Measurements from ENCODE around the gene TLE1.

GRCh38 chr9:81633952-81634854, 55.1 kb downstream of the TLE1 start:
- TF ChIP-seq CTCF (IDR thresholded peaks at IDR 0.05 in 2 of 3, conservative IDR thresholded peaks at IDR 0.05 in 1 of 3; ENCODE audit: borderline replicate concordance in 1 of 3, insufficient read depth in 1 of 3, low read depth in 2 of 3, low read length in 2 of 3) (no peak), RAD21 (IDR thresholded peaks at IDR 0.05; ENCODE audit: low read depth) (no peak), SP1 (IDR thresholded peaks at IDR 0.05; ENCODE audit: low read depth) (no peak), POLR2A (IDR thresholded peaks at IDR 0.05; ENCODE audit: borderline replicate concordance, extremely low read depth, insufficient read depth, insufficient read length) (no peak), YY1 (IDR thresholded peaks at IDR 0.05; ENCODE audit: extremely low read depth, insufficient replicate concordance, low read depth, low read length) (no peak), POLR2AphosphoS5 (IDR thresholded peaks at IDR 0.05; ENCODE audit: low read depth, low read length) (no peak), JUND (IDR thresholded peaks at IDR 0.05) (no peak), SIN3A (IDR thresholded peaks at IDR 0.05; ENCODE audit: low read depth) (no peak), CEBPB (IDR thresholded peaks at IDR 0.05; ENCODE audit: low read depth) (no peak)

All from HCT116 (cell line).